ENCODE data around the gene DNMBP.
"Not testable (repeated sequence)": the region's sequence is repeated elsewhere in the genome, so short reads cannot be mapped to it uniquely, and the experiment has no call there.

The DNMBP gene

GRCh38 chr10:99945263-99945662, 64.5 kb downstream of the DNMBP start:
- DNase-seq: no peak

- DNase-seq: no peak
Measured at GRCh38 chr10:99944860-99945259, 64.9 kb downstream of the DNMBP start.

DNA sequence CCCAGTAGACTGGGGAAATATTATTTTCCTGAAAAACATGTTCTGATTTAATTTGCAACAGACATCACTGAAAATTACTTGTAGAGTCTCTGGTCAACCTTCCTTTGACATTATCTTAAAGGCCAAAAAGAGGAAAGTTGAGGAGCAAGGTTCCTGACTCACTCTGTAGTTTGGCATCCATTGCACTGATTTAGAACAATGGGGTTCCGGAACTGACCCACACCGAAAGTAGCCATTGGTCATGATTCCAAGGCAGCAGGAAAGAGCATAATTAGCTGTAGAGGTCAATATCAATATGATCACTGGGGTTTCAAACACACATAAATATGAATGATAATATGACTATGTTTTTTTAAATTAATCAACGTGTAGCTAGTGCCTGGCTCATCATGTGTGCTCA, 65.8 kb downstream of the DNMBP start:
- no peak for DNase-seq

DNA sequence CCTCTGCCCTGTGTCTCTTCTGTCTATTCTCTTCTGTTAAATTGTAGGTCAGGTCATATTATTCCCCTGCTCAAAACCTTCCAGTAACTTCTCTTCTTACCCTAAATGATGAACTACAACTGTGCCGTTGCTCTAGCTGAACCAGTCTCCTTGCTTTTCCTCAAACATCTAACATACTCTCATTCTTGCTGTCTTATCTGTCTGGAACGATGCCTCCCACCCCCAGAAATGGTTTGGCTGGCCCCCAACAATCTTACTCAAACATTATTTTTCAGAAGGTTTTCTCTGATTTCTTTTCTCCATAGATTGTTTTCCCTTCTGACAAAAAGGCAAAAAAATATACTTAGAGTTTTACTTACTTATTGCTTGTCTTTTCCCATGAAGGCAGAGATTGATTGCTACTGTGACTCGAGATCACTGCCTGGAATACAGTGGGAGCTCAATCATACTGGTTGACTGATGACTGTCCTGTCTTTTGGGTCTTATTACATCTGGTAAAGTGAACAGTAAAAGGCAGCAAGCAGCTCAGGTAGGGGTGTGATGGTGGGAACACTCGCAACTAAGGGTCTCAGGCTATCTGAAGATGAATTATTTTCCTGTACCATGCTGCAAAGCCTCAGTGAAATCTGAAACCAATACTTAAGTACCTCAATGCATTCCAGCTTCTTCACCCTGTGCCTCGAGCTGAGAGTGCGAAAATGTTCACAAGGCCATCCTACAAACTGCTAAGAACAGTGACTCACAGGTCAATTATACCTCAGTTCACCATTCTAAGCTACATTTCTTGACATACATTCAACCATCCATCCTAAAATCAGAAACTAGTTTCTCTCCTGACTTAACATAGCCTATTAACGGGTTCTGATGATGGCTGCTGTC, 67.6 kb downstream of the DNMBP start:
- no peak for DNase-seq

DNA sequence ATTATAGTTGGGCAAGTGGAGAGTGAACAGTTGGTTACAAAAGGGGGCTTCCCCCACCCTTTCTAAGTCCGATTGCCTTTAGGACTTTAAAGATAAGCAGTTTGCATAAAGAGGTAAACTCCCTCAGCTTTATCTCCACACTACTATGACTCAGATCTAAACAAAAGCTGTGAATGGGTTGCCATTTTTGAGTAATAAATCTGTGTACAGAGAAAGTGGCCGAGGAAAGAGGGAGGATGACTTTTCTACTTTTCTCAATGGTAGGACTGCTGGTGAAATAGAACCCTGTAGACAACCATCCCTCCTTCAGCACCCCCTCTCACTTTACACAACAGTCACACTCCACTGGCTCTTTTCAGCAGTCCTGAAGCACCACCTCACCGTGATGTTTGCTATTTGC, 71.2 kb downstream of the DNMBP start:
- no peak for DNase-seq

GRCh38 chr10:99937630-99938029, 72.1 kb downstream of the DNMBP start:
- DNase-seq: no peak

DNA sequence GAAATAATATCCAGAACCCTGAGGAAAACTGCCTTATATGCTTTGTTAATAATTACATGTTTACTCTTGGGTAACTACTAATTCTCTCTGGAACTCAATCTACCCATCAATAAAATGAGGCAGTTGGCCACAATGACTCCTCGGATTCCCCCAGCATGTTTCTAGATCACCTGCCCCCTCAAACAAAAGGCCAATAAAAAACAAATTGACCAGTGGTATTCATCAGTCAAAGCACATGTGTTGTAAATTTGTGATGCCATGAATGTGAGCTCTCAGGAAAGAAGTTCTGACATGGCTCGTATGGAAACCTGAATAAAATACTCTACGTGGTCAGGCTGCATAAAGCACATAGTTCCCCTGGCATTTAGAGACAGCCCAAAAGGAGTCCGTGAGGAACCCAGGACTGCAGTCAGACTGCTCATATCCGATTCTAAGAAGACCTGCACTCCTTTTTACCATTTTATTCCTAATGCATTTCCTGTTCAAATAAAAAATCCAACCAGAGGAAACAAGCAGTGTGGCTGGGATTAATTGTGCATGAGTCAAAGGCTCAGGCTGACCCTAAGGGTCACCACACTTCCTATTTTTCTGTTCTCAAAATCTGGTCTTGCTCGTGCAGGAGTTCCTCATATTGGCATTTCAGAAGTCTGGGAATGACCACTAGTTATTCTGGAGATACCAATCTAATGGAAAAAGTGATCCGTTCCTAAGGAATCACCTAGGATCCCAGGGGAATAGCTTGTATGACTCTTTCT, 77.4 kb downstream of the DNMBP start:
- DNase-seq: not testable (repeated sequence)

DNA sequence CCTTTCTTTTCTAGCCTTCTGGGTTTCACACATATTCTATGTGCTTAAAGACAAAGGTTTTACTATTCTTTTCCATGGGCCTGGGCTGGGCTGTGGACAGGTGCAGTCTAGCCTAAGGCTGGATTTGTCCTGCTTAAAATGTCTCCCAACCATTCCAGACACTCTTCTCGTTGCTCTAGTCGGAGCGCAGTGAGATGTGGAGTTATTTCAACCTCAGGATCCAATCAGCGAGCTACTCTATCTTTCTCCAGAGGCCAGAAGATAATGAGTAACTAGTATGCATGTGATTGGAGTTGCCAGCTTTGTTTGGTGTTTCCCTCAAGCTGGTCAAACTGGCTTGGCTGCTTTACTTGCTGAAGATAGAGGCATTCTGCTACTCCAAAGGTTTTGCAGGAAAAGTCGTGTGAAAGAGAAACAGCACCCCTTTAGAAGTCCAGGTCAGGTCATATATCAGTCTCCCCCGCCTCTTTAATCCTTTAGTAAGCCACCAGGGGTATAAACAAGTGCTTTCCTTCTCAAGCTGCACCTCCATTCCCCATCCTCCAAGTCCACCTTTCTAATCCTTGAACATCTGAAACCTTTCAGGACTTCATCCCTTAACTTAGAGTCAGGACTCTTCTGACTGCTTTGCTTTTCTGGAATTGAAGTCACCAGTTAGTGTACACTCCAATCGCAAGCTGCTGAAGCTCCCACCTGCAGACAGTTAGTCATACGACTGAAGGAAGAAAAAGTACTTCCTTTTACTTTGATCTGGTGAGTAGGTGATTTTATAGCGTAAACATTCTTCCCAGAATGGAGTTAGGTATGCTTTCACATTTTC, 78.8 kb downstream of the DNMBP start:
- DNase-seq: no peak

- DNase-seq: no peak
Measured at GRCh38 chr10:99929360-99929759, 80.4 kb downstream of the DNMBP start.

DNA sequence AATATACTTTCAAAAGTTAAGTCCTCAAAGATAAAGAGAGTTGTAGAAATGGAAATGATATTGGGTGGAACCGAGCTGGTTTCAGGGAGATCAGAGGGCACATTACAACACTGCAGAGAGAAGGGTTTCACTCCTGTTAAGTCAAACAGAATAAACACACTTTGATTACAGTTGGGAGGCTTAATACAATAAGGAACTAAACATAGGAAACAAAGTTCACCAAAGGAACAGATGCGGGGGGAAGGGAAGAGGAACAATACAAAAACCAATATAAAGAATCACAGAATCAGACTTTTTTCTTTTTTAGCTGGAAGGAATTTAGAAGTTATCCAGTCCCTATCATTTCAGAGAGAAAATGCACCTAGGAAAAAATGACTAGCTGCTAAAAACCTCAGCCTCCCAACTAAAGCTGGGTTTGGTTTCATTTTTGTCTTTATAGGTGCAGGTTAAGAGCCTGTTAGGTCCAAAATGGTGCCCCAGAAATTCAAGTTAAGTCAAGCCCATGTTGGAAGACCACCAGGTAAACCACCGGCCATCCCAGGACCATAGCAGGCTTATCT, 81.9 kb downstream of the DNMBP start:
- no peak for DNase-seq

- DNase-seq: no peak
Measured at GRCh38 chr10:99926925-99927720, 82.6 kb downstream of the DNMBP start.

DNA sequence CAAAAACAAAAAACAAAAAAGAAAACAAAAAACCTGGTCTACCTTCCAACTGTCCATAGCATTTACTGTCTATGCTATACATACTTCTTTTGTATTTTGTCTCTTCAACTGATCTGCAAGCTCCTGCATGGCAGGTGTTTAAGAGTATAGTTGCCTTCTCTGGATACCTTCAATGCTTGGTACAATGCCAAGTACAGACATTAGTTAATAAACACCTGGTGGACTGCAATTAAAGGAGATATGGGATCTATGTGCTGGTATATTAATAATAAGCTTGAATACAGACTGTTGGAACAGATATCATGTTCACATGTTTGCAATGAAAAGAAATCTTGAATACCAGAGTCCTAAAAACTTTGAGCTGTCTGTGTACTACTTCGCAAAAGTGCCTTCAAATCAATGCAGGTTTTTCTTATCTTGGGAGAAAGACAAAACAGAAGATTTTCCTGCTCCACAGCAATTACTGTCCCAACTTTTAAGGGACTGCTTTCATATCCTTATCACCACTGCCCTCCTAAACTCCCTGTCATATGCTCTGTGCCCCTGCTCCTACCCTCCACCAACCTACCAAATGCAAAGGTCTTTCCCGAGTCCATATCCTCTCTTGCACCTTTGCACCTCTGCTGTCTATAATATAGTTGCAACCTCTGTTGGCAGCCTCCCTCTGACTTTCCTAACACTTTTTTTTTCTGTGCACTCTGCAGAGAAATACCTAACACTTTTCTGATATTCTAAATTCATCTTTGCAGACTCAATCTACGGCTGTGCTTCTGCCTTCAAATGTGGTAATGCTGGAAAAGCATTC, 85.1 kb downstream of the DNMBP start:
- no peak for DNase-seq

DNA sequence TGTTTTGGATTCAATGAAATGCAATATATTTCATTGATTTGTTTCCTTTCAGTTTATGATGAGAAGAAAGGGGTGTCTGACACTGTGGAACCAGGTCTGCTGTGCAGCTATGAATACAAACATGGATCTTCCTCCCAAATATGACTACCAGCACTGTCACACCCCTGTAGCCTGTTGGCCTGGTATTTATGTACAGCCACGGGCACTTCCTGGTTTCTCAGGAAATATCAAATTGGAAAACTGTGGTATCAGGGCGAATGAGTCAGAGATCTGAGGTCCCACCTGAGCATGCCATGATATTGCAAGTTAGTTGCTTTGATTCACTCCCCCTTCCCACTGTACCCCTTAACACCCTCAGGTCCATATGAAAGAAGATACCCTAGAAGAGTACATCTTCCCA, 87.8 kb downstream of the DNMBP start:
- no peak for DNase-seq

GRCh38 chr10:99920901-99921300, 88.8 kb downstream of the DNMBP start:
- no peak for DNase-seq

DNA sequence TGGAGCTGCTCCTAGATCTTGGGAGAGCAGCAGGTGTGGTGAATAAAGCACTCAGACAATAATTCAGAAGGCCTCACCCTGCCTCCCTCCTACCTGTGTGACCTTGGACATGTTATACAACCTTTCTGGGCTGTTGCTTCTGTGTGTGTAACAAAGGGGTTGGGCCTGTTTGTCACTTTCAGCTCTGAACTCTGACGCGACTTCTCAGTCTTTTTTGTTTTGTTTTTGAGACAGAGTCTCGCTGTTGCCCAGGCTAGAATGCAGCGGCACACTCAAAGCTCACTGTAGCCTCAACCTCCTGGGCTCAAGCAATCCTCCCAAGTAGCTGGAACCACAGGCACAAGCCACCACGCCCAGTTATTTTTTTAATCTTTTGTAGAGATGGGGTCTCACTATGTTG, 89.3 kb downstream of the DNMBP start:
- no peak for DNase-seq

GRCh38 chr10:99917963-99918825, 91.6 kb downstream of the DNMBP start:
- no peak for DNase-seq

- DNase-seq: no peak
Measured at GRCh38 chr10:99916776-99917175, 93.0 kb downstream of the DNMBP start.

DNA sequence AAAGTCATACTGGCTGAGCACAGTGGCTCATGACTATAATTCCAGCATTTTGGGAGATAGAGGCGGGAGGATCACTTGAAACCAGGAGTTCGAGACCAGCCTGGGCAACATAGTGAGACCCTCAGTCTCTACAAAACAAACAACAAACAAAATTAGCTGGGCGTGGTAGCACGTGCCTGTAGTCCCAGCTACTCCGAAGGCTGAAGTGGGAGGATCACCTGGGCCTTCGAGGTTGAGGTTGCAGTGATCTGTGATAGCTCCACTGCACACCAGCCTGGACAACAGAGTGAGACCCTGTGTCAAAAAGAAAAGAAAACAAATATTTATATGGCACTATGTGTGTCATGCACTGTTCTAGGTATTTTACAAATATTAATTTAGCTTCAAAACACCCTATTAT, 94.3 kb downstream of the DNMBP start:
- no peak for DNase-seq

DNA sequence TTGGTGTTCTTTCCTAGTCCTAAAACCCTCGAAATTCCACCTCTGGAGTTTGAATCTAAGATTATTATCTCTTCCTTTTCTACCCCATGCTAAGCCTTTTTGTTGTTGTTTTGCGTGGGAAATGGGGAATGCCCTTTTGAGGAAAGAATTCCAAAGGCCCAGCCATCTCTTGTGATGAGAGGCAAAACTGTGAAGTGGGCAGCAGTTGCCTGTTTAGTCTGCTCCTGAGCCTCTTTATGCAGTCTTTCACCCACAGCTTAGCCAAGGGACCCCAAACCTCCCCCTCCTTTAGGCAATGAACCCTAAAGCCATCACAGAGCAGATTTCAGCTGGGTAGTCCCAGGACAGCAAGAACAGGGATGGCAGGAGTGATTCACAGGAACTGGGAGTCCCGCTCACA, 95.5 kb downstream of the DNMBP start:
- no peak for DNase-seq

DNA sequence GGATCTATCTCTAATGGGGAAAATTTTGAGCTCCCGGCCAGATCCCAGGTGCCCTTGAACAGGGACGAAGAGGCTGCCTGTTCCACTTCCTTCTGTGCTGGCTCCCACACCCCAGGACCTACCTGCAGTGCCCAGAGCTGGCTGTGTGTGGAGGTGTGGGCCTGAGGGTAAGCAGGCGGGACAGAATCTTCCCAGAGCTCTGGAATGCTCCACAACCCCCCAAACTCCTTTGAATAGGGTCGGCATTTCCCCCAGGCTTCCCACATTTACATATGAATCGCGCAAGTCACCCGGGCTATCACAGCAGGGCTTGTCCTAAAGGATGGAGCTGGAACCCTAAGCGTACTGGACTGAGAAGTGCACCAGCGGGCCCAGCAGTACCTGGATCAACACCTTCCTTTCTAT, 95.9 kb downstream of the DNMBP start:
- DNase-seq: no peak

Measured in CD4-positive, alpha-beta T cell treated with Interleukin-4 for 1 hour (primary cell).